Measurements from ENCODE around the gene NUDT16L1. TPM values are rescaled to one million over a fixed set of nuclear protein-coding genes. Genes with fewer than 3 reads are reported as not detected.
A peak's percentile ranks its signal among the peaks of the same experiment; 100 is the strongest.

NUDT16L1 gene
- total and polyA plus RNA-seq, 2 of the 13 experiments (the other 11 are each of a cell fraction or from before 2014, with no cell fraction given) = 28.0 to 40.5 TPM

GRCh38 chr16:4654964-4655590 lies 38.3 kb upstream of the NUDT16L1 start:
- Histone ChIP-seq H3K4me2 (ENCODE audit: low read depth, low read length) (no peak overlapping the region), H4K20me1 (ENCODE audit: insufficient read depth, low read length) (no peaks in the 10 kb centered on the region), H3K9ac (ENCODE audit: insufficient read depth, low read depth, low read length) (no peak overlapping the region), H3K27ac (ENCODE audit: extremely low read length, insufficient read depth, low read length) (peak overlapping the region; percentile 67), H3K9me3 (ENCODE audit: low read length) (no peaks in the 10 kb centered on the region), H3K36me3 (replicated peaks in 1 of 2; ENCODE audit: control insufficient read depth in 1 of 2, insufficient read depth in 2 of 2, low read length in 2 of 2) (peaks cover 28 to 48% of the 10 kb centered on the region in 2 experiments; a peak in 4 of 5 replicates), H3K4me3 (replicated peaks in 1 of 3; ENCODE audit: insufficient read depth in 1 of 3, low read depth in 2 of 3, low read length in 3 of 3) (no peak overlapping the region), H3K4me1 (ENCODE audit: insufficient read depth, low read length) (peaks cover 69% of the 10 kb centered on the region), H2AFZ (ENCODE audit: low read length) (no peak overlapping the region), H3K27me3 (ENCODE audit: control insufficient read depth in 1 of 2, insufficient read depth in 2 of 2, low read length in 2 of 2) (no peaks in the 10 kb centered on the region), H3K79me2 (ENCODE audit: insufficient read depth, low read length) (peaks cover 2% of the 10 kb centered on the region)
- BruUV-seq (replicated peaks) = no TSS peak
- FAIRE-seq (no peak), ATAC-seq (no peak), DNase-seq (ENCODE audit: low spot score) (no peak)
- CTCF ChIA-PET (ENCODE audit: low intra/inter-chr PET ratio, low total read pairs) = no interaction called here
- POLR2A ChIA-PET = interaction anchor here (1.0 to 1.8 kb wide), 2 partner anchors 9 to 39 kb away, joined by 3 to 15 read pairs; no protein-coding TSS in a partner anchor
- intact Hi-C loops (cut with micrococcal nuclease; ENCODE audit: unreplicated experiment) = no loop called here
- no peak for TF ChIP-seq MXD4 (CRISPR knock-in tag; IDR thresholded peaks at IDR 0.05)
- no peak for TF ChIP-seq CHD2 (IDR thresholded peaks at IDR 0.05; ENCODE audit: low read depth, low read length)
- TF ChIP-seq ZNF33A (CRISPR knock-in tag; IDR thresholded peaks at IDR 0.05; ENCODE audit: borderline replicate concordance) = no peak
- no peak for TF ChIP-seq AGO2 (optimal IDR thresholded peaks at IDR 0.05; ENCODE audit: low read depth, low read length)
- TF ChIP-seq TEAD3 (CRISPR knock-in tag; optimal IDR thresholded peaks at IDR 0.05; ENCODE audit: borderline replicate concordance) = no peak
- 99% methylated on average over 7 of the region's 12 CpGs for WGBS (ENCODE audit: low lambda C conversion rate)
- in situ Hi-C loops (cut with HindIII; ENCODE audit: extremely low pct_ligation_motif_present, low pct_unique_long_range_greater_than_20kb) = no loop called here

- ATAC-seq = no peak
- WGBS (ENCODE audit: low lambda C conversion rate) = no CpG with 5 or more reads among the region's 6 CpGs
- CTCF ChIA-PET (ENCODE audit: low intra/inter-chr PET ratio, low total read pairs) = no interaction called here
Observed at GRCh38 chr16:4655801-4656200, 37.6 kb upstream of the NUDT16L1 start.

More at GRCh38 chr16:4655801-4656200, 37.6 kb upstream of the NUDT16L1 start:
- H3K79me2 ChIP-seq (ENCODE audit: insufficient read depth, low read length) = peaks cover 2% of the 10 kb centered on the region
- no TSS peak for BruUV-seq (replicated peaks)
- peaks cover 28 to 48% of the 10 kb centered on the region in 2 experiments; a peak in 4 of 5 replicates for H3K36me3 ChIP-seq (replicated peaks in 1 of 2; ENCODE audit: control insufficient read depth in 1 of 2, insufficient read depth in 2 of 2, low read length in 2 of 2)
- DNase-seq (ENCODE audit: low spot score) = no peak
- no peak overlapping the region for H3K4me3 ChIP-seq (replicated peaks in 1 of 3; ENCODE audit: insufficient read depth in 1 of 3, low read depth in 2 of 3, low read length in 3 of 3)
- no peak overlapping the region for H3K27ac ChIP-seq (ENCODE audit: extremely low read length, insufficient read depth, low read length)
- POLR2A ChIA-PET = no interaction called here
- no peaks in the 10 kb centered on the region for H3K9me3 ChIP-seq (ENCODE audit: low read length)
- no peaks in the 10 kb centered on the region for H4K20me1 ChIP-seq (ENCODE audit: insufficient read depth, low read length)
- intact Hi-C loops (cut with micrococcal nuclease; ENCODE audit: unreplicated experiment) (no loop called here), in situ Hi-C loops (cut with HindIII; ENCODE audit: extremely low pct_ligation_motif_present, low pct_unique_long_range_greater_than_20kb) (no loop called here)
- no peak for FAIRE-seq
- 0 out of 2 replicates have a peak, but pooled peaks have one; percentile 33 for TF ChIP-seq ZNF589 (CRISPR knock-in tag; conservative IDR thresholded peaks at IDR 0.05)
- TF ChIP-seq GPN1 (CRISPR knock-in tag; IDR thresholded peaks at IDR 0.05; ENCODE audit: borderline replicate concordance) = no peak
- H3K9ac ChIP-seq (ENCODE audit: insufficient read depth, low read depth, low read length) = no peak overlapping the region
- no peak overlapping the region for H3K4me2 ChIP-seq (ENCODE audit: low read depth, low read length)
- H3K27me3 ChIP-seq (ENCODE audit: control insufficient read depth in 1 of 2, insufficient read depth in 2 of 2, low read length in 2 of 2) = no peaks in the 10 kb centered on the region
- peaks cover 69% of the 10 kb centered on the region for H3K4me1 ChIP-seq (ENCODE audit: insufficient read depth, low read length)
- no peak overlapping the region for H2AFZ ChIP-seq (ENCODE audit: low read length)

Measured in HepG2 (cell line).